RWPE2 (cell line): ENCODE results near the gene CLSTN2.

Experiments used
- ATAC-seq: fragments of 200-7000 bp; cut with Tn5 transposase; 3 replicates; pipeline ENCODE4 v1.9.1; 2021; ENCODE audit warnings: low read depth
- DNase-seq: peaks from one replicate; pipeline ENCODE4 v3.0.0-alpha.2; 2020; ENCODE audit warnings: low spot score
- H3K27ac ChIP-seq: fragments of 450-650 bp; 2 replicates; pipeline ENCODE4 v1.5.1; 2017; ENCODE audit warnings: mild to moderate bottlenecking; ENCODE audit not compliant: poor library complexity, severe bottlenecking
- H3K27me3 ChIP-seq: fragments of 250-450 bp; sonication (Bioruptor Pico); 2 replicates; pipeline ENCODE4 v1.5.1; 2021; ENCODE audit warnings: mild to moderate bottlenecking, moderate library complexity; ENCODE audit not compliant: insufficient read depth, poor library complexity, severe bottlenecking
- H3K36me3 ChIP-seq: fragments of 250-450 bp; sonication (Bioruptor Pico); 2 replicates; pipeline ENCODE4 v1.5.1; 2020; ENCODE audit warnings: low read depth, mild to moderate bottlenecking, moderate library complexity
- H3K4me1 ChIP-seq: fragments of 250-450 bp; sonication (Bioruptor Pico); 2 replicates; pipeline ENCODE4 v1.5.1; 2021; ENCODE audit warnings: mild to moderate bottlenecking, moderate library complexity; ENCODE audit not compliant: insufficient read depth, poor library complexity, severe bottlenecking
- H3K4me3 ChIP-seq: fragments of 250-450 bp; sonication (Bioruptor Pico); 2 replicates; pipeline ENCODE4 v1.5.1; 2021; ENCODE audit warnings: mild to moderate bottlenecking, moderate library complexity; ENCODE audit not compliant: severe bottlenecking
- H3K9me3 ChIP-seq: fragments of 250-450 bp; sonication (Bioruptor Pico); 2 replicates; pipeline ENCODE4 v1.5.1; 2021; ENCODE audit warnings: mild to moderate bottlenecking, moderate library complexity; ENCODE audit not compliant: severe bottlenecking
- CTCF ChIP-seq: fragments of 450-650 bp; IDR thresholded peaks from one replicate; pipeline ENCODE4 v1.5.1; 2017; ENCODE audit warnings: mild to moderate bottlenecking, moderate library complexity; ENCODE audit not compliant: poor library complexity, severe bottlenecking

Gene CLSTN2

GRCh38 chr3:140344601-140345205 is 409.7 kb downstream of the CLSTN2 start:
- Histone ChIP-seq H3K4me1 (no peaks in the 10 kb centered on the region), H3K27ac (no peak overlapping the region), H3K4me3 (no peak overlapping the region), H3K27me3 (no peaks in the 10 kb centered on the region), H3K36me3 (no peaks in the 10 kb centered on the region), H3K9me3 (no peaks in the 10 kb centered on the region)
- no peak for ATAC-seq
- TF ChIP-seq CTCF, result no peak
- no peak for DNase-seq

GRCh38 chr3:140347151-140347550 is 412.2 kb downstream of the CLSTN2 start:
- Histone ChIP-seq H3K27me3 (no peaks in the 10 kb centered on the region), H3K27ac (no peak overlapping the region), H3K9me3 (no peaks in the 10 kb centered on the region), H3K4me3 (no peak overlapping the region), H3K4me1 (no peaks in the 10 kb centered on the region), H3K36me3 (no peaks in the 10 kb centered on the region)
- DNase-seq (no peak), ATAC-seq (no peak)
- TF ChIP-seq CTCF, result no peak

GRCh38 chr3:140349938-140350337 is 415.0 kb downstream of the CLSTN2 start:
- TF ChIP-seq CTCF, result no peak
- Histone ChIP-seq H3K4me1 (no peaks in the 10 kb centered on the region), H3K27ac (no peak overlapping the region), H3K27me3 (no peaks in the 10 kb centered on the region), H3K4me3 (no peak overlapping the region), H3K9me3 (no peaks in the 10 kb centered on the region), H3K36me3 (no peaks in the 10 kb centered on the region)
- DNase-seq (no peak), ATAC-seq (no peak)

GRCh38 chr3:140351466-140351865 is 416.5 kb downstream of the CLSTN2 start:
- TF ChIP-seq CTCF, result no peak
- Histone ChIP-seq H3K4me1 (no peaks in the 10 kb centered on the region), H3K4me3 (no peak overlapping the region), H3K27me3 (no peaks in the 10 kb centered on the region), H3K36me3 (no peaks in the 10 kb centered on the region), H3K27ac (no peak overlapping the region), H3K9me3 (no peaks in the 10 kb centered on the region)
- DNase-seq, result no peak
- no peak for ATAC-seq

- Histone ChIP-seq H3K27ac (no peak overlapping the region), H3K9me3 (no peaks in the 10 kb centered on the region), H3K4me3 (no peak overlapping the region), H3K27me3 (no peaks in the 10 kb centered on the region), H3K36me3 (no peaks in the 10 kb centered on the region), H3K4me1 (no peaks in the 10 kb centered on the region)
- no peak for ATAC-seq
- no peak for DNase-seq
- TF ChIP-seq CTCF, result no peak
These were observed 420.5 kb downstream of the CLSTN2 start for GRCh38 chr3:140355481-140355880.
